Right ventricle myocardium inferior (tissue), 1 donor: ENCODE results near the gene ACOX3. TPM values are rescaled to one million over a fixed set of nuclear protein-coding genes. Genes with fewer than 3 reads are reported as not detected.

ENCODE experiments used
- ATAC-seq: fragments of 200-7000 bp; cut with Tn5 transposase; one replicate; pipeline ENCODE4 v1.9.1; 2020; ENCODE audit warnings: mild to moderate bottlenecking, moderate library complexity
- DNase-seq: peaks from one replicate; pipeline ENCODE4 v3.0.0; 2021; ENCODE audit errors: missing footprints
- intact Hi-C: fragments of 100-400 bp; cut with DNase I; formaldehyde crosslinking; loops from one replicate; pipeline ENCODE4 v1.11.0; 2022
- total RNA-seq: library from RNA; stranded (reverse); fragmentation: NEBNext Ultra II Directional; extraction: Animal tissue kit (Norgen Biotek cat#: 25700); gene quantifications from one replicate; pipeline ENCODE4 v1.2.1, GENCODE V29; 2021
- donor health status: DM: no; HTN: yes; CAD: no; lungs with severe emphysema.

Gene ACOX3
- total RNA-seq, 1 donor from 2014 or later = 25.3 TPM

DNA sequence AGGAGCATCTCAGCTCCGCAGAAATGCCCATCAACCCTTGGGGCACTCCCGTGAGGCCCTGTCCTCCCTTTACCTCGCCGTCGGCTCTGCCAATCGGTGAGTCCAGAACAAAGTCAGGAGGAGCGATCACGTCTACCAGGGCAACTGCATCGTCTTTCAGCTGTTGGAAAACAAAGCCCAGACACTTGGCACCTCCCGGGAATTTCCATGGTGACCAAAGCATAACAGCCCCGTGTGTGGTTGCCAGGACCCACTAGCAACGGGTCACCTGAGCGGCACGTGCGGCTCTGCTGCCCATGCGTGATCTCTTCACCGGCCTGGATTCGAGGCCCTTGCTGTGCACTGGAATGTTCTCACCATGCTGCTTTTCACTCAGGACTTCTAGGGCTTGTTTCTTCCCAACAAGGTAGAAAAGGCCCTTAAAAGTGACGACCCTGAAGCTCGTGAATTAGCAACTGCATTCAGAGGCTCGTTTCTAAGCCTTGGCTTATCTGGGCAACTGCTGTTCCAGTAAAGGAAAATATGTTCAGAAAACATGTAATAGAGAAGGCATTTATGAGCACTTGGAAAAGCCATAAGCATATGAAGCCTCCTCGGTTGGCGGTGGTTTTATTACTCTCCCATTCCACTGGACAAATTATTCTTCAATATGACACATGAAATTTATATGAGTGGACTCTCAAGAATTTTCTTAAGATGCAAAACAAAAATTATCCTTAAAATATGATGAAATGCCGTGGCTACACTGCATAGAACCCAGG is 69.5 kb downstream of the ACOX3 start:
- intact Hi-C loops = no loop called here
- DNase-seq (peak; percentile 79), ATAC-seq (peak; percentile 70)

DNA sequence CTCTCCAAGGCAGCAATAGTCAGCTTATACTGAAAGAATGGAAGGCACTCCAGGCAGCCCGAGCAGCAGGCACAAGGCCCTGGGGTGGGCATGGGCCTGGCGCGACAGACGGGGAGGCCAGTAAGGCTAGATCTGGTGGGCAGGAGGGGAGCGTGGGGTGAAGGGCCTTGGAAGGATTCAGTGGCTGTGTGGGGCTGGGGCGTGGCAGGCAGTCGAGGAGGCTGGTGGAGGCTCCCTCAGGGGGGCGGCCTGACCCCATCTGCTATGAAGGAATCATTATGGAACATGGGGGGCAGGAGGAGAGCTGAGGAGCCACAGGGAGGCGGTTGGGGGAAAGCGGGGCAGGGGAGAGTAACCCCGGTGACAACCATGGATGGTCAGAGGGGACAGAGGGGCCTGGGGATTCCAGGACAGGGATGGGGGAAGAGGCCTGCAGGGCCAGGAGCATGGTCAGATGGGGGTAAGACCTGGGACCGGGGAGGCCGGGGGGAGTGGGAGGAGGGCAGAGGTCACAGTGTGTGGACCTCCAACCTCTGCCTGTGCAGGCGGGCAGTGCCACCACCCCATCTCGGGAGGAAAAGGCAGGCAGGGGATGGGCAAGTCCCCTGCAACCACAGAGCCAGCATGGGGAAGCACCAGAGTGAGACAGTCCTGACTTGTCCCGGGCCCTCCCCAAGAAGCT is 70.3 kb downstream of the ACOX3 start:
- intact Hi-C loops = no loop called here
- ATAC-seq = no peak
- DNase-seq = no peak

DNA sequence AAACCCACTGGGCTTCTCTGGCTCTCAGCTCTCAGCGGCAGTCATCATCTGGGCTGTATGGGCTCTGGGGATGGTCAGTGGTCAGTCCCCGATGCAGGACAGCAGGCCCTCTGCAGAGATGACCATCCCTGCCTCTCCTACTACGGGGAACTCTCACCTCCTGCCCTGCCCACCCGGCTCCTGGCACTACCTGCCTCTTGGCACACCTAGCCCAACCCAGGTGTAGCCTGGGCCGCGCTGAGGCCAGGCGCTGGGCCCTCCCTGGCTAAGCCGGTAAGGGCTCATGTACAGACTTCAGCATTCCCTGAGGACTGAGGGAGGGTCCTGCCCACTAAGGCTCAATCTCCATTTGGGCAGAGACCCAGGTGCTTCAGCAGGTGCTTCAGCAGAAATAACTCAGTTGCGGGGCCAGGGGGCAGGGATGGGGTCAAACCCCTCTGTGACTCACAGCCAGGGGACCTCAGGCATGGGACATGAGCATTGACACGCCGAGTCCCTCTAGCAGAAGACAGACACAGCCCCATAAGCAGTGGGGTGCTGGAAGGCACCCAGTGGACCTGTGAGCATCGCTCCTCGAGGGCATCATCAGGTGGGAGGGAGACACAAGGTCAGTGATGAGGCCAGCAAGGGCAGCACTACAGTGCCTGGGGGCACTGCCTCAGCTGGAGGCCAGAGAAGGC is 71.0 kb downstream of the ACOX3 start:
- ATAC-seq (no peak), DNase-seq (no peak)
- intact Hi-C loops = no loop called here

DNA sequence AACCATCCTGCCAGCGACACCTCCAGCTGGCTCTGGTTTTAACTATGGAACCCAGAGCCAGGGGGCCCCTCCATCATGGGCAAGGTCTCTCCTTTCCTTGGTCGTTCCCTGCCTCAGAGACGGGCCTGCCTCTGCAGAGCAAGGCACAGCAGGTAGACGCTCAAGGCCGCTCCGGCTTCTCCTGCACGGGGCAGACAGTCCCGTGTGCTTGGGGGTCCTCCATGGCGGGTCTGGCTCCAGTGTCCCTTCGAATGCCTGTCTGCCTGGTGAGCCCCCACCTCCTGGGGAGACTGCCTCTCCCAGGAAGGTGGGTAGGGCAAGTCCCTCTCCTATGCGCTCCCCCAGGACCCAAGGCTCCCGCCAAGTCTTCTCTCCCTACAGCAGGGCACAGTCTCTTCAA is 71.5 kb downstream of the ACOX3 start:
- intact Hi-C loops = no loop called here
- DNase-seq (no peak), ATAC-seq (no peak)

DNA sequence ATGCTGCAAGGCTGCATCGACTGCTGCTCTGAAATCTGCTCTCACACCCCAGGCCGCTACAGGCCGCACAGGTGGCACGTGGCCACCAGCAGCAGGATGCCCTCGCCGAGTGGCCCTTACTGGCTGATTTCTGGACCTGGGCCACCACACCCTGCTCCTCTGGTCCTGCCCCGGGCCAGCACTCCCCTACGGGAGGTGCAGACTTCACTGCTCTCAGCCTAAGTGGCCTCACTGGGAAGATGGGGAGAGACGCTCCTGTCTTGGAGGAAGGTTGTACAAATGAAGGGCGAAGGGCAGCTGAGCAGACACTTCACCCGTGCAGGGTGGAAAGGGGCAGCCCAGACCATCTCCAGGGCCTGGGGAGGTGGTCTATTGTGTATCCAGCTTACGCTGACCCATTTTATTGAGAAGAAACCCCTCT is 72.5 kb downstream of the ACOX3 start:
- DNase-seq = no peak
- intact Hi-C loops = no loop called here
- no peak for ATAC-seq

DNA sequence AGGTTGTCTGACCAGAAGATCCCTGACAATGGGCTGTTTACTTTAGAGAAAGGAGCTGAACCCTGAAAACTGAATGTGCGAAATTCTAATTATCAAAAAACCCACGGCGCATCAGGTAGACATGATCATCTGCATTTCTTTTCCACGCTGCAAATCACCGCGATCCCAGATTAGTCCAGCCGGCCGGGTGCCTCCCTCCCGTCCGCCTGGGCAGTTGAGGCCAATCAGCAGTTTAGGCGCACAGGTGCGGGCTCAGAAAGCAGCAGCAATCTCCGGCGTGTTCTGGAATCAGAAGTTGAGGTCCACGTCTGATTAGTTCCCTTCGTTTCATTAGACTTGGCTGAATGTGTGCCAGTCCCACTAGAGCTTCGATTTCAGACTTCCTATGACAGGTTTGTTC is 73.9 kb downstream of the ACOX3 start:
- no peak for DNase-seq
- ATAC-seq = no peak
- intact Hi-C loops = no loop called here

DNA sequence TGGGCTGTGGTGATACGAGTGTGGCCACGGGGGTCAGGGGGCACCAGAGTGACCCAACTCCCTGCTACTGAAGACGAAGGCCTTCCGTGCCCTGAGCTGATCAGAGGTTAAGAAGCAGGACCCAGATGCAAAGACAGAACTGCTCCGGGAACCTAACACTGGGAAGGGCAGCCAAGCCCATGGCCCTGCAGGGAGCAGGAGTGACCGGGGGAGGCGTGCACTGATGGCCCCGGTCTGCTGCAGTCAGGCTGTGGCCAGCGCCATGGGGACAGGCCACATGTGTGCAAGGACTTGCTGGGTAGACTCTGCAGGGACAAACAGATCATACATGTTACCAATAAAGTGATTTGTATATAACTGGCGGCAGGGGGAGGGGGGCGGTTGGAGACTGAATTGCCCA is 74.6 kb downstream of the ACOX3 start:
- intact Hi-C loops = no loop called here
- DNase-seq (no peak), ATAC-seq (no peak)

DNA sequence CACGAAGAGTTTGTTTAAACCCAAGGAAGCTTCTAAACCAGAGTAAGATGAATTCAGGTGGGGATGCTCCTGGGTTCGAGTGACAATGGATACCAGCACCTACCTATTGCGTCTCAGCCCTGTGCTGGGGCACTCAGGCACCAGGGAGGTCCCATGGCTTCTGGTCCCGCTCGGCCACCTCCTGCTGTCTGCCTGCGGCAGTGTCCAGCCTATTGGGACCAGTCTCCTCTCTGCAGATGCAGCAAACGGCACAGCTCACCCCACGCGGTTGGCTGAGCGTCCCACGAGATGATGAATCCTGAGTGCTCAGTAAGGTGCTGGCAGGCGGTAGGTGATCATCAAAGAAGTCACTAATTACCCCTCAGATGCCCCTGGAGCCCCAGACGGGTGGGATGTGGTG is 75.2 kb downstream of the ACOX3 start:
- ATAC-seq (no peak), DNase-seq (no peak)
- intact Hi-C loops = no loop called here

DNA sequence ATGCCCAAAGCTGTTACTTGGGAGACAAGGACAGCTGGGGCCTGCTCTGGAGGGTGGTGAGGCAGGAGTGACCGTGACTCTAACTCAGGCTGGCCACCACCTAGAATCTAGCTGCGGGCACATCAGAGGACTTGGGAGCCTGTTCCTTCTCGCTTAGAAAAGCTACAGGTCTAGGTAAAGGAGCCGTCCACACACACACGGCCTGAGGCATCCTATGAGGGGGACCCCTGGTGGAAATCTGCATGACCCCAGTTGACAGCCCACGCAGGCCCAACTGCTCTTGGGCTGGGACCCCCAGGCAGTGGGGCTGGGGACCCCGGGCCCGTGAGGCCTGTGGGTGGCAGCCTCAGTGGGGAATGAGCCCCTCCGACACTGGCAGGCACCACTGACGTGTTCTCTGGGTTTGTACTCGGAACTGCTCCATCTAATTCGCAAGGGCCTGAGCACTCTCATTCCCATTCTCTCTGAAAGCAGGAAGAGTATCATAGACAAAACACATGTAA is 75.6 kb downstream of the ACOX3 start:
- ATAC-seq (no peak), DNase-seq (no peak)
- intact Hi-C loops = no loop called here

DNA sequence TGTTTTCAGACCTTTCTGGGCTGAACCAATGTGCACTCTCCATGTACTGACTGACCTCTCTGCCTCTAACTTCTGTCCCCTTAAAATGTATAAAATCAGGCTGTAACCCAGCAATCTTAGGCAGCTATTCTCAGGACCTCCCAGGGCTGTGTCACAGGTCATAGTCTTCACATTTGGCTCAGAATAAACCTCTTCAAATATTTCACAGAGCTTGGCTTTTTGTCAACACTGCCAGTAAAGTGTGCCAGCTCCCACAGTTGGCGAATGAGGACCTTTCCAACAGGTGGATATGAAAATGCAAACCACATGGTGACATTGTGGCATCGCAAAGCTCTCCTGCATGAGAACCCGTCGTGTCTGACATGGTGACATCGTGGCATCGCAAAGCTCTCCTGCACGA is 76.4 kb downstream of the ACOX3 start:
- DNase-seq (no peak), ATAC-seq (peak; percentile 44)
- intact Hi-C loops = no loop called here

DNA sequence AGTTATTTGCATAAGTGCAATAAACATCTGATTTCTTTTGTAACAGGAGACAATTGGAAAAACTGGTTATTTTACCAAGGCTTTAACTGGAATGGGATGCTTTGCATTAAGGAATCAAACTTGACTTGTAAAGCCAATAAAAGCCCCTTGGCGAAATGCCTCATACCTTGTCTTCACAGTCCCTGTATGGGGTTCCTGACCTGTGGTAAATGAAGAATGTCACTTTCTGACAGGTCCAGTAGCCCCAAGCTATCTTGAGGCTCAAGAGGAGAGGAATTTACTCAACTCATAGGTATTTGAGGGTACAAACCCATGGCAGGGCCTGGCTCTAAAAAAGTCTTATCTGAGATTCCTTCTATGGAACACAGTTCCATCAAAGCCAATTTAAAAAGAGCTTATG is 78.0 kb downstream of the ACOX3 start:
- intact Hi-C loops = no loop called here
- DNase-seq = no peak
- no peak for ATAC-seq

DNA sequence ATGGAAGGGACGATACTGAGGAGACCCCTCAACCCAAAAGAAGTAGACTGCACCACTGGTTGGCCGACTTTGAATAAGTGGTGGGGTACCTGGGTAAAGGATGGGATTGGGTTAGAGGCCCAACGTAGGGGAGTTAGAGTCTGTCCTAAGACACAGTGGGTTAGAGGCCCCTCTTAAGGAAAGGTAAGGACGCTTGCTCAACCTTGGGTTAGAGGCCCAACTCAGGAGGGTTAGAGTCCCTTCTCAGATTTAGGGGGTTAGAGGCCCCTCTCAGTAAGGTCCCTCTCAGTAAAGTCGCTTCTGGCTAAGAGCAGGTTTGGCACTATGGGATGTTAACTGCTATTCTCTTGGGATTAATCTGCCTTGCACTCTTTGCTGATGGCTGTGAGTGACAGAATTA is 81.3 kb downstream of the ACOX3 start:
- intact Hi-C loops = no loop called here
- ATAC-seq (no peak), DNase-seq (no peak)

DNA sequence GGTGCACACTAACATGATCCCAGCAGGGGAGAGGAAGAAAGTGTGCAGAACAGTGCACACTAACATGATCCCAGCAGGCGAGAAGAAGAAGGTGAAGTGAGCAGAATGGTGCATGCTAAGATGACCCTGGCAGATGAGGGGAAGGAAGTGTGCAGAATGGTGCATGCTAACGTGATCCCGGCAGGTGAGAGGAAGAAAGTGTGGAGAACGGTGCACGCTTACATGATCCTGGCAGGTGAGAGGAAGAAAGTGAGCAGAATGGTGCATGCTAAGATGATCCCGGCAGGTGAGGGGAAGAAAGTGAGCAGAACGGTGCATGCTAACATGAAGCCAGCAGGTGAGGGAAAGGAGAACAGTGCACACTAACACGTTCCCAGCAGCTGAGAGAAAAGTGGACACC is 83.7 kb downstream of the ACOX3 start:
- intact Hi-C loops = no loop called here
- DNase-seq (no peak), ATAC-seq (no peak)

DNA sequence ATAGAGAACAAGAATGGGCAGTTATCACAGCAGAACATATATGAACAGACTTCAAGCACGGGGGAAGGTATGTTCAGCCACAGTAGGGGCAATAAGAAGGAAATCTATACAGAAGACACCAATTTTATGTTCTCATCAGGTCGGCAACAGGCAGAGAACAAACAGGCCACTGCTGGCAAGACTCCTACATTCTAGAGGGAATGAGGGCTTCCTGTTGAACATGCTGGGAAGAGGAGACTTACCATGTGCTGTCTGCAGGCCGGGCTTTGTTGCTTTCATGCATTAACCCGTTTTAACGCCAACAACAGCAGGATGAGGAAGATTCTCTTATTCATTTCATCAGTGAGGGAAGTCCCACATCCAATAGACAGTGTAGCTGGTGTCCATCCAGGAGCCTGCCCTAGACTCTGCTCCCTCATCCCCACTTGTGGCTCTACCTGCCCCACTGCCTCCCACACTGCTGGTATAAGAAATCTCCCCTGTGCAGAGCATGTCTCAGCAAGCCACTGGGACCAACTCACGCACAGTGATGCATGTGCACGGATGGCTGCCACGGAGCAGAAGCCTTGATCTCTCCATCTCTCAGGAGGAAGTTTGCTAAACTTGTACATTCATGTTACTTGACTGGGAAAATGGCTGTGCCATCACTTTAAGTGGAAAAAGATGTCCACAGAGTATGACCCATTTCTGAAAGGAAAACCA is 84.5 kb downstream of the ACOX3 start:
- intact Hi-C loops = no loop called here
- DNase-seq = no peak
- ATAC-seq = no peak

DNA sequence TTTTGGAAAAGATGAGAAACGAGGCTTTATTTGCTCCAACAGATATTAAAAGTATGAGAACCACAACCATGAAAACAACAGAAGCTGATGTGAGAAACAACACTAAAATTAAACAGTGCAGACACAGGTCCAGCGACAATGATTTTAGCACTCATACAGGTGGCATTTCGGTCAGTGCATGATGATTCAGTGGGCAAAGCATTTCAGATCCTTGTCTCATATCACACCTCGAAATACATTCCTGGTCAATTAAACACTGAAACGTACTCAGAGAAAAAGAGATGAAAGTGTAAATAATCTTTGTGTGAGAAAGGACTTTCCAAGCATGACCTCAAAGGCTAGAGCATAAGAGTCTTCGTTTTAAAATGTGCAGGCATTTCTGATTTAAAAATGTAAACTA is 85.2 kb downstream of the ACOX3 start:
- intact Hi-C loops = no loop called here
- ATAC-seq (no peak), DNase-seq (no peak)

DNA sequence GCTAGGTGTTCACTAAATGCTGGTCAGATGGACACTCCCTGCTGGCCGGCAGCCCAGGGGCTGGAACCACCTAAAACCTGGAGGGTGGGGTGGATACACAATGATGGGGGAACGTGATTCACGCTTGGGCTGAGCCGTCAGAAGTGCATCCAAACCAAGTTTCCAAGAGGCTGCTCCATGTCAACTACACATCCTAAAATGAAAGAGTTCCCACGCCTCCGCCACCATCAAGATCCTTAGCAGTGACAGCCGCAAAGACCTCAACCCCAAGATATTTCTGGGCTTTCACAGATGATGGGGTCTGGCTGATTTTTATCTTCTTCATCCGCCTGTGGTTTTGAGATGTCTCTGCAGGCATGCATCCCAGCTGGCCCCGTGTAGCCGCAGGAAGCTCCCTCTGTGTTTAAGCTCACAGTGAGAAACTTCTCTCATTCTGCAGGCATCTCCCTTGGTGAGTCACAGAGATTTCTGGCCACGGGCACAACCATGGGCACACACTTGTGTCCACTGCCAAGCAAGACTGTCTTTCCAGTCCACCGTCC is 86.5 kb downstream of the ACOX3 start:
- DNase-seq = no peak
- intact Hi-C loops = no loop called here
- no peak for ATAC-seq

DNA sequence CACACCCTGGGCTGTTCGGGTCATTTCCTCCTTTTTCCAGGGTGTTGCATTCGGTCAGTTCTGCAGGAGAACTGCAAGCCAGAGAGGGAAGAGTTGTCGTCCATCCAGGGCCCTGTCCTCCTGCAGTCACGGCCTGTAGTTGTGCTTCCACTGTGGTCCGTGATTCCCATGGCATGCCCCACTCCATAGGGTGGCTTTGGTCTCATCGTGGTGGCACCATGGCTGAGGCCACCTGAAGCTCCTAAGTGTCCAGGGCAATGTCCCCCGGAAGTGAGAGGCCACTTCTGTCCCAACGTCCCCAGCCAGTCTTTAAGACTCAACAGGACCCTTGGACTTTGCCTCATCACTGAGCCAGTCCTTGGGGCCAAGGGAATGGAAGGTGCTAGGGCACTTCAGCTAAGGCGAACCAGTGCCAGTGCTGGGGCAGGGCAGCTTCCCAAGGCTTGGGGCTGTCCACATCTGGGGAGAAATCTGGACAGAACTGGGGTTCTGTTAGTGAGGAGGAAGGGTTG is 87.3 kb downstream of the ACOX3 start:
- no peak for DNase-seq
- intact Hi-C loops = no loop called here
- ATAC-seq = no peak

DNA sequence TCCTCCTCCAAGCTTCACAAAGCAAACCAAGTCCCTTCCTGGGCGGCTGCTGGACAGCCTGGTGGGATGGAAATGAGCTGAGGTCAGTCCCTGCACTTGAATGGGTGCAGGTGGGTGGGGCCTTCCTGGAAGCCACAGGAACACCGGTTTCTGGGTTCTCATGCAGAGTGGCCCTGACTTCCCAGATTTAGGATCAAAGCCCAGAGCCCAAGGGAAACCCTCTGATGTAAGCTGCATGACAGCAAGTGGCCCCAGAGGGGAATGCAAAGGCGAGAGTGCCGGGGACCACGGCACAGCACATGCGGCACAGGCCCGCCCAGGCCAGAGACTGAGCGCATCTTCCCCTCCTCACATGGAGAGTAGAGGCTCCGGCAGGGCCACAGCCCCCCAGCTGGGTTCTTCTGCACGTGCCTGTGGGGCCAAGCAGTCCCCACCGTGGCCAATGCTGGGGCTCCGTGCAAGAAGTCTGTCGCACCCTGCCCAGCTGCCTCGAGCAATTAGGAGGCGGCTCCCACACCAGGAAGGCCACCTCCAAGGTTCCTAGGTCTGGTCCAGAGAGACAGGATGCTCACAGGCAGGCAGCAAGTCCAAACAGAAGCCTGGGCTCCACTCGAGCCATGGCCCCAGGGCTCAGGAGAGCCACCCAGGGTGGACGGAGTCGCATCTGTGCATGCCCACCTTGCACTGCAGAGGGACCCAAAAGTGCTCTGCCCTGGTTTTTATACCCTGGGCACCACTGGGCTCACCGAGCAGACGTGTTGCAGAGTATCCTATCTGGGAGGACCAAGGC is 88.0 kb downstream of the ACOX3 start:
- no peak for DNase-seq
- intact Hi-C loops = no loop called here
- ATAC-seq = peak; percentile 23
